H1 (cell line): ENCODE results near the gene PLXNB1. TPM values are rescaled to one million over a fixed set of nuclear protein-coding genes. Genes with fewer than 3 reads are reported as not detected.
A peak's percentile ranks its signal among the peaks of the same experiment; 100 is the strongest.

Source experiments
- CTCF ChIA-PET: fragments of 300-600 bp; sonication (Branson Sonifier 250); formaldehyde crosslinking; loops from one replicate; lab custom pipeline; 2021; ENCODE audit not compliant: partially characterized antibody; lab: Charles Lee
- POLR2A ChIA-PET: fragments of 300-600 bp; sonication (Branson Sonifier 250); formaldehyde crosslinking; loops from one replicate; lab custom pipeline; 2021; ENCODE audit warnings: inconsistent platforms; ENCODE audit not compliant: partially characterized antibody; lab: Charles Lee
- DNase-seq, 2 experiments: peaks; one replicate each; pipeline versions ENCODE4 v3.0.0 to v3.0.0-alpha.2; 2010 to 2022; ENCODE audit warnings: low spot score in 2 of 2, low read depth in 1 of 2, mixed read lengths in 1 of 2
- FAIRE-seq: peaks from 2 replicates; lab custom pipeline; 2011; peaks lifted over from hg19 to GRCh38; lab: Jason Lieb, UNC
- H2AFZ ChIP-seq: 2 replicates; pipeline ENCODE4 v1.8.1; 2012; ENCODE audit warnings: low read length, inconsistent platforms
- H2AK5ac ChIP-seq: 2 replicates; pipeline ENCODE4 v1.6.1; 2013; ENCODE audit warnings: low read depth, low read length
- H2BK120ac ChIP-seq: replicated peaks from 2 replicates; pipeline ENCODE3; 2013; ENCODE audit warnings: low read depth, low read length, inconsistent platforms
- H2BK12ac ChIP-seq: 2 replicates; pipeline ENCODE4 v1.6.1; 2013; ENCODE audit warnings: low read depth, low read length
- H2BK15ac ChIP-seq: 2 replicates; pipeline ENCODE4 v1.6.1; 2013; ENCODE audit warnings: low read length
- H2BK20ac ChIP-seq: 2 replicates; pipeline ENCODE4 v1.6.1; 2013; ENCODE audit warnings: low read length
- H2BK5ac ChIP-seq: 2 replicates; pipeline ENCODE4 v1.6.1; 2013; ENCODE audit warnings: low read depth, low read length
- H3K14ac ChIP-seq: 2 replicates; pipeline ENCODE4 v1.6.1; 2013; ENCODE audit warnings: inconsistent platforms; ENCODE audit not compliant: insufficient read length
- H3K18ac ChIP-seq: 2 replicates; pipeline ENCODE4 v1.6.1; 2013; ENCODE audit warnings: low read length; ENCODE audit errors: extremely low read depth
- H3K23ac ChIP-seq: 2 replicates; pipeline ENCODE4 v1.6.1; 2013; ENCODE audit warnings: inconsistent platforms; ENCODE audit not compliant: insufficient read length
- H3K23me2 ChIP-seq: 2 replicates; pipeline ENCODE4 v1.6.1; 2013; ENCODE audit warnings: low read depth, low read length
- H3K27ac ChIP-seq: 2 replicates; pipeline ENCODE4 v1.6.1; 2011; ENCODE audit warnings: low read depth, low read length, inconsistent platforms
- H3K27me3 ChIP-seq, 4 experiments: replicated peaks in 1 of 4; 1 replicate in 1 of 4; 2 replicates in 3 of 4; pipeline versions ENCODE4 v1.6.1 to v1.8.1; 2011 to 2013; ENCODE audit warnings: low read length in 3 of 4, mild to moderate bottlenecking in 3 of 4, inconsistent platforms in 2 of 4, mixed read lengths in 2 of 4, moderate library complexity in 1 of 4; ENCODE audit not compliant: control insufficient read depth in 3 of 4, insufficient read depth in 3 of 4; ENCODE audit errors: extremely low read depth in 1 of 4
- H3K36me3 ChIP-seq, 4 experiments: 2 replicates each; pipeline versions ENCODE4 v1.6.1 to v1.8.1; 2011 to 2013; ENCODE audit warnings: mild to moderate bottlenecking in 4 of 4, low read length in 3 of 4, moderate library complexity in 2 of 4, control low read depth in 1 of 4, inconsistent platforms in 1 of 4; ENCODE audit not compliant: insufficient read depth in 4 of 4, control insufficient read depth in 2 of 4
- H3K4ac ChIP-seq: replicated peaks from 2 replicates; pipeline ENCODE3; 2013; ENCODE audit warnings: low read length, low read depth, mixed read lengths, inconsistent platforms; ENCODE audit not compliant: insufficient read length
- H3K4me1 ChIP-seq, 4 experiments: replicated peaks in 1 of 4; 1 replicate in 1 of 4; 2 replicates in 3 of 4; pipeline versions ENCODE4 v1.6.1 to v1.8.1; 2011 to 2013; ENCODE audit warnings: low read length in 3 of 4, inconsistent platforms in 2 of 4, mixed read lengths in 1 of 4; ENCODE audit not compliant: insufficient read depth in 4 of 4, control insufficient read depth in 3 of 4
- H3K4me2 ChIP-seq, 2 experiments: 2 replicates each; pipeline versions ENCODE4 v1.6.1 to v1.8.1; 2011 to 2013; ENCODE audit warnings: low read depth in 2 of 2, low read length in 2 of 2, control low read depth in 1 of 2, inconsistent platforms in 1 of 2, mild to moderate bottlenecking in 1 of 2; ENCODE audit not compliant: insufficient read depth in 1 of 2
- H3K4me3 ChIP-seq, 4 experiments: fragments of 200-600, 300-600 bp in 1 of 4; sonication (generic), shearing (Covaris generic), sonication (Bioruptor Twin) in 1 of 4; 2 replicates each; pipeline versions ENCODE4 v1.5.1 to v1.8.1; 2011 to 2016; ENCODE audit warnings: low read length in 4 of 4, low read depth in 3 of 4, control low read depth in 2 of 4, inconsistent platforms in 2 of 4, mild to moderate bottlenecking in 2 of 4, mixed read lengths in 1 of 4, moderate library complexity in 1 of 4; ENCODE audit not compliant: insufficient read depth in 2 of 4; ENCODE audit errors: extremely low read depth in 1 of 4
- H3K56ac ChIP-seq: replicated peaks from 2 replicates; pipeline ENCODE3; 2013; ENCODE audit warnings: low read depth, mild to moderate bottlenecking, mixed read lengths, low read length, inconsistent platforms; ENCODE audit not compliant: insufficient read length
- H3K79me1 ChIP-seq: 2 replicates; pipeline ENCODE4 v1.6.1; 2013; ENCODE audit warnings: low read depth, low read length, control low read depth
- H3K79me2 ChIP-seq, 2 experiments: 2 replicates each; pipeline versions ENCODE4 v1.6.1 to v1.8.1; 2012 to 2013; ENCODE audit warnings: low read length in 2 of 2, mild to moderate bottlenecking in 2 of 2, inconsistent platforms in 1 of 2; ENCODE audit not compliant: insufficient read depth in 2 of 2, control insufficient read depth in 1 of 2
- H3K9ac ChIP-seq, 4 experiments: replicated peaks in 1 of 4; 1 replicate in 1 of 4; 2 replicates in 3 of 4; pipeline versions ENCODE4 v1.6.1 to v1.8.1; 2011 to 2013; ENCODE audit warnings: low read depth in 3 of 4, low read length in 3 of 4, control low read depth in 2 of 4, mild to moderate bottlenecking in 2 of 4, moderate library complexity in 2 of 4, inconsistent platforms in 1 of 4; ENCODE audit errors: extremely low read depth in 1 of 4
- H3K9me3 ChIP-seq, 2 experiments: 2 replicates each; pipeline versions ENCODE4 v1.6.1 to v1.8.1; 2012 to 2013; ENCODE audit warnings: mild to moderate bottlenecking in 2 of 2, moderate library complexity in 2 of 2, control low read depth in 1 of 2, inconsistent platforms in 1 of 2, low read depth in 1 of 2, low read length in 1 of 2, mixed read lengths in 1 of 2; ENCODE audit not compliant: insufficient read depth in 2 of 2
- H4K20me1 ChIP-seq, 2 experiments: replicated peaks in 1 of 2; 2 replicates each; pipeline versions ENCODE3 to v1.8.1; 2011 to 2013; ENCODE audit warnings: inconsistent platforms in 2 of 2, low read length in 2 of 2, mild to moderate bottlenecking in 1 of 2; ENCODE audit not compliant: insufficient read depth in 2 of 2, control insufficient read depth in 1 of 2
- H4K5ac ChIP-seq: 2 replicates; pipeline ENCODE4 v1.6.1; 2013; ENCODE audit warnings: low read length, low read depth, mixed read lengths, inconsistent platforms; ENCODE audit not compliant: insufficient read length
- H4K8ac ChIP-seq: 2 replicates; pipeline ENCODE4 v1.8.0; 2013; ENCODE audit warnings: mild to moderate bottlenecking, moderate library complexity, low read length, inconsistent platforms; ENCODE audit not compliant: insufficient read depth; ENCODE audit errors: extremely low read depth
- H4K91ac ChIP-seq: replicated peaks from 2 replicates; pipeline ENCODE3; 2013; ENCODE audit warnings: low read length, mixed read lengths, inconsistent platforms; ENCODE audit not compliant: insufficient read length
- CBX5 ChIP-seq: fragments of 300-800, 300-1000 bp; sonication (generic); IDR thresholded peaks from 2 replicates; pipeline ENCODE4 v1.7.1; 2016; ENCODE audit warnings: antibody characterized with exemption, low read length, low read depth
- CBX8 ChIP-seq: fragments of 300-800, 300-1000 bp; sonication (generic); IDR thresholded peaks from 2 replicates; pipeline ENCODE4 v1.7.1; 2016; ENCODE audit warnings: low read depth, low read length, borderline replicate concordance
- E2F6 ChIP-seq: IDR thresholded peaks from 2 replicates; pipeline ENCODE4 v1.6.1; 2012; ENCODE audit warnings: inconsistent platforms
- MAFK ChIP-seq: IDR thresholded peaks from 2 replicates; pipeline ENCODE4 v1.6.1; 2012; ENCODE audit warnings: low read depth, mild to moderate bottlenecking, improper control_type of control experiment, low read length
- POLR2AphosphoS5 ChIP-seq: IDR thresholded peaks from 2 replicates; pipeline ENCODE4 v1.6.1; 2011; ENCODE audit warnings: low read depth, low read length
- SAP30 ChIP-seq: fragments of 300-600 bp; sonication (generic); IDR thresholded peaks from 2 replicates; pipeline ENCODE4 v1.7.1; 2012; ENCODE audit warnings: low read length, moderate library complexity, mild to moderate bottlenecking, inconsistent platforms; ENCODE audit not compliant: insufficient read depth, insufficient replicate concordance
- WGBS, 2 experiments: shearing (Covaris generic) in 1 of 2; methylation state at CpG; one replicate each; pipeline versions ENCODE4 v1.1.6 to v1.1.7; 2013 to 2015; ENCODE audit warnings: low lambda C conversion rate in 2 of 2, mixed read lengths in 2 of 2, inconsistent platforms in 1 of 2, low coverage in 1 of 2, missing lambda C conversion rate in 1 of 2; ENCODE audit not compliant: insufficient replicate concordance in 2 of 2, insufficient coverage in 1 of 2, insufficient read length in 1 of 2; ENCODE audit errors: extremely low coverage in 1 of 2, missing lambda C conversion rate in 1 of 2; 5-methylcytosine and 5-hydroxymethylcytosine counted together
- polyA plus RNA-seq, 7 experiments: library from polyadenylated mRNA; depleted of rRNA in 3 of 7; stranded (reverse) in 5 of 7; unstranded in 2 of 7; fragments of >200 nt in 5 of 7; fragments of 200-250 nt in 2 of 7; gene quantifications; 1 replicate in 5 of 7; 2 replicates in 1 of 7; 4 replicates in 1 of 7; pipeline versions ENCODE4 v1.2.1 to v1.2.3, GENCODE V29; 2011 to 2013; ENCODE audit warnings: missing spikeins in 2 of 7, mixed read lengths in 2 of 7
- total RNA-seq: library from RNA; stranded (reverse); fragmentation: NEBNext Ultra II Directional; extraction: Animal tissue kit (Norgen Biotek cat#: 25700); gene quantifications from 2 replicates; pipeline ENCODE4 v1.2.1, GENCODE V29; 2021
- TF ChIP-seq, protein P1 (sequence below): IDR thresholded peaks from 2 replicates; pipeline ENCODE4 v1.6.1; 2012; ENCODE audit warnings: inconsistent platforms

PLXNB1 gene
- total and polyA plus RNA-seq, 2 of the 8 experiments (the other 6 are each of a cell fraction or from before 2014, with no cell fraction given), result 109 to 114 TPM

- peak overlapping the region; percentile 82 for H2BK5ac ChIP-seq
- peak overlapping the region; percentile 53 for H4K91ac ChIP-seq
- H3K4me3 ChIP-seq, result peak overlapping the region; percentile 66 to 85 (median 76)
- H2AK5ac ChIP-seq, result peak overlapping the region; percentile 90; the same call in 1 of the 2 replicates
- peak overlapping the region; percentile 84 for H3K18ac ChIP-seq
- H3K36me3 ChIP-seq, result peaks cover 6 to 16% (median 11%) of the 10 kb centered on the region in 4 experiments; a peak in 7 of 8 replicates
- H3K56ac ChIP-seq, result no peak overlapping the region
- H3K4me1 ChIP-seq, result peaks cover 7 to 43% (median 22%) of the 10 kb centered on the region in 4 experiments
- H3K27me3 ChIP-seq, result no peaks in the 10 kb centered on the region
- H3K23me2 ChIP-seq, result peaks cover 13% of the 10 kb centered on the region
- H3K14ac ChIP-seq, result no peak overlapping the region
- CTCF ChIA-PET, result interaction anchor here (0.6 to 5.4 kb wide), 4 partner anchors 8 to 28 kb away, joined by 3 to 34 read pairs (median 20); no protein-coding TSS in a partner anchor
- H3K4me2 ChIP-seq, result peak overlapping the region; percentile 91 to 98
- H2AFZ ChIP-seq, result no peak overlapping the region
- POLR2A ChIA-PET, result interaction anchor here (0.8 to 31.5 kb wide), 27 partner anchors 9 to 239 kb away, joined by 3 to 650 read pairs (median 5); partner anchors contain the start of genes ATRIP, CCDC51, FBXW12 and PFKFB4
- peak overlapping the region; percentile 58 for H3K4ac ChIP-seq
- peaks cover 32 to 69% of the 10 kb centered on the region in 2 experiments for H3K79me2 ChIP-seq
- H2BK20ac ChIP-seq, result no peak overlapping the region; the same call in 1 of the 2 replicates
- peak overlapping the region in 3 of 4 experiments; percentile 67 to 96 (median 93); a peak in 6 of 7 replicates for H3K9ac ChIP-seq
- no peak overlapping the region for H2BK120ac ChIP-seq
- FAIRE-seq (no peak), DNase-seq (peak in 1 of 2 experiments; percentile 73)
- H3K27ac ChIP-seq, result 0 out of 2 replicates have a peak overlapping the region, but pooled peaks have one; percentile 34
- H4K5ac ChIP-seq, result no peak overlapping the region
- no peak for TF ChIP-seq SAP30
- peak; percentile 33; the same call in 1 of the 2 replicates for TF ChIP-seq E2F6
- TF ChIP-seq MAFK, result no peak
- TF ChIP-seq, protein P1, sequence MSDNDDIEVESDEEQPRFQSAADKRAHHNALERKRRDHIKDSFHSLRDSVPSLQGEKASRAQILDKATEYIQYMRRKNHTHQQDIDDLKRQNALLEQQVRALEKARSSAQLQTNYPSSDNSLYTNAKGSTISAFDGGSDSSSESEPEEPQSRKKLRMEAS, result peak; percentile 15; the same call in 1 of the 2 replicates
- TF ChIP-seq CBX8, result no peak
- TF ChIP-seq CBX5, result no peak
- no peak for TF ChIP-seq POLR2AphosphoS5
- no peaks in the 10 kb centered on the region for H3K9me3 ChIP-seq
- peaks cover 13 to 25% of the 10 kb centered on the region in 2 experiments for H4K20me1 ChIP-seq
- peaks cover 37% of the 10 kb centered on the region for H3K79me1 ChIP-seq
- peak overlapping the region; percentile 88; the same call in 1 of the 2 replicates for H2BK15ac ChIP-seq
- H4K8ac ChIP-seq, result peak overlapping the region; percentile 74; the same call in 1 of the 2 replicates
- peak overlapping the region; percentile 33; the same call in 1 of the 2 replicates for H2BK12ac ChIP-seq
- no peak overlapping the region for H3K23ac ChIP-seq
- 14% methylated on average over 7 of the region's 7 CpGs; no CpG with 5 or more reads in 1 of the 2 experiments for WGBS, 2 experiments
Measured at GRCh38 chr3:48428088-48428571, 1.8 kb downstream of the PLXNB1 start.
